Stimulated activated CD4-positive, alpha-beta T cell treated with anti-CD3 and anti-CD28 coated beads, Interleukin-2, amount 100 ng/mL, for 4 hours (primary cell): ENCODE results near the gene RFC3.

Experiments used
- DNase-seq: peaks from one replicate; pipeline ENCODE4 v3.0.0-alpha.2; 2020; ENCODE audit warnings: low read depth

The RFC3 gene

GRCh38 chr13:33865945-33866344, 48.0 kb downstream of the RFC3 start:
- DNase-seq: no peak

- no peak for DNase-seq
Measured at GRCh38 chr13:33867472-33867871, 49.5 kb downstream of the RFC3 start.

- DNase-seq: no peak
Measured at GRCh38 chr13:33868343-33868994, 50.5 kb downstream of the RFC3 start.

- DNase-seq: no peak
Measured at GRCh38 chr13:33869005-33869404, 51.1 kb downstream of the RFC3 start.

- no peak for DNase-seq
Measured at GRCh38 chr13:33870046-33870668, 52.2 kb downstream of the RFC3 start.

GRCh38 chr13:33871207-33872004, 53.5 kb downstream of the RFC3 start:
- no peak for DNase-seq

GRCh38 chr13:33872005-33872351, 54.0 kb downstream of the RFC3 start:
- DNase-seq: no peak

GRCh38 chr13:33873251-33873908, 55.4 kb downstream of the RFC3 start:
- DNase-seq: no peak

GRCh38 chr13:33874871-33875270, 56.9 kb downstream of the RFC3 start:
- no peak for DNase-seq

- DNase-seq: no peak
Measured at GRCh38 chr13:33875618-33876401, 57.9 kb downstream of the RFC3 start.

GRCh38 chr13:33876716-33877394, 58.9 kb downstream of the RFC3 start:
- DNase-seq: no peak

GRCh38 chr13:33879118-33879517, 61.2 kb downstream of the RFC3 start:
- DNase-seq: no peak

GRCh38 chr13:33882804-33883203, 64.9 kb downstream of the RFC3 start:
- no peak for DNase-seq

GRCh38 chr13:33884531-33885220, 66.7 kb downstream of the RFC3 start:
- DNase-seq: no peak
